ENCODE measurements around the gene PVALB.

Gene PVALB

DNA sequence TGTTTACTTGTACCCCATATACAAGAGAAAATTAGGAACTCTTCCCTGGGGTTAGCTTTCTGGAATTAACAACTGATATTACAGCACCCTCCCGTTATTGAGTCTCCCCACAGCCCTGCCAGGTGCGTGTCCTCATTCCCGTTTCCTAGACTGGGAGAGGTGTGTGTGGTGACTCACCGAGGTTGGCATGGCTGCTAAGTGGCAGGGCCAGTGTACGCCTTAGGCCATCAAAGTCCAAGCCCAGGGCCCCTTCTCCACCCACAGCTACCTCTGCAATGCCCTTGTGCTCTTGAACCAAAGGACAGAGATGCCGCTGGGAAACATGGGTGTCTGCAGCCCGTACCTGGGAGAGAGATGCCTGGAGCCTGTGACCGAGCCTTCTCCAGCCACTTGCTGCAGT lies 53.3 kb downstream of the PVALB start:
- no peak for TF ChIP-seq EZH2phosphoT487 (IDR thresholded peaks at IDR 0.05; ENCODE audit: low read length)
- TF ChIP-seq, protein P1, sequence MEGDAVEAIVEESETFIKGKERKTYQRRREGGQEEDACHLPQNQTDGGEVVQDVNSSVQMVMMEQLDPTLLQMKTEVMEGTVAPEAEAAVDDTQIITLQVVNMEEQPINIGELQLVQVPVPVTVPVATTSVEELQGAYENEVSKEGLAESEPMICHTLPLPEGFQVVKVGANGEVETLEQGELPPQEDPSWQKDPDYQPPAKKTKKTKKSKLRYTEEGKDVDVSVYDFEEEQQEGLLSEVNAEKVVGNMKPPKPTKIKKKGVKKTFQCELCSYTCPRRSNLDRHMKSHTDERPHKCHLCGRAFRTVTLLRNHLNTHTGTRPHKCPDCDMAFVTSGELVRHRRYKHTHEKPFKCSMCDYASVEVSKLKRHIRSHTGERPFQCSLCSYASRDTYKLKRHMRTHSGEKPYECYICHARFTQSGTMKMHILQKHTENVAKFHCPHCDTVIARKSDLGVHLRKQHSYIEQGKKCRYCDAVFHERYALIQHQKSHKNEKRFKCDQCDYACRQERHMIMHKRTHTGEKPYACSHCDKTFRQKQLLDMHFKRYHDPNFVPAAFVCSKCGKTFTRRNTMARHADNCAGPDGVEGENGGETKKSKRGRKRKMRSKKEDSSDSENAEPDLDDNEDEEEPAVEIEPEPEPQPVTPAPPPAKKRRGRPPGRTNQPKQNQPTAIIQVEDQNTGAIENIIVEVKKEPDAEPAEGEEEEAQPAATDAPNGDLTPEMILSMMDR (IDR thresholded peaks at IDR 0.05; ENCODE audit: low read length) = no peak
- TF ChIP-seq EZH2 (optimal IDR thresholded peaks at IDR 0.05; ENCODE audit: low read depth, low read length) = no peak
- no peak for DNase-seq
- H2AFZ ChIP-seq (ENCODE audit: low read length) = no peak overlapping the region
- H3K9me2 ChIP-seq (replicated peaks; ENCODE audit: insufficient read depth, low read length) = no peaks in the 10 kb centered on the region
- no peaks in the 10 kb centered on the region for H3K27me3 ChIP-seq (replicated peaks; ENCODE audit: insufficient read depth, low read length)
- H3K27ac ChIP-seq (ENCODE audit: low read length) = no peak overlapping the region
- H3K4me1 ChIP-seq (ENCODE audit: low read length) = no peaks in the 10 kb centered on the region
- no peak overlapping the region for H3K4me3 ChIP-seq (ENCODE audit: low read length)
- H3K36me3 ChIP-seq (replicated peaks; ENCODE audit: insufficient read depth, low read length) = no peaks in the 10 kb centered on the region
- no peak overlapping the region for H3K4me2 ChIP-seq (ENCODE audit: low read depth, low read length)
- H3K9me3 ChIP-seq (replicated peaks; ENCODE audit: insufficient read depth, low read length) = no peaks in the 10 kb centered on the region
- H4K20me1 ChIP-seq (ENCODE audit: insufficient read depth, low read length) = no peaks in the 10 kb centered on the region
- H3K9ac ChIP-seq (ENCODE audit: low read length) = no peak overlapping the region
- no peaks in the 10 kb centered on the region for H3K79me2 ChIP-seq (ENCODE audit: low read length)
- H3F3A ChIP-seq (ENCODE audit: insufficient read depth, low read length) = no peaks in the 10 kb centered on the region

- no peak overlapping the region for H3K27ac ChIP-seq (ENCODE audit: low read length)
- no peak for TF ChIP-seq EZH2 (optimal IDR thresholded peaks at IDR 0.05; ENCODE audit: low read depth, low read length)
- TF ChIP-seq EZH2phosphoT487 (IDR thresholded peaks at IDR 0.05; ENCODE audit: low read length) = no peak
- no peak overlapping the region for H3K4me2 ChIP-seq (ENCODE audit: low read depth, low read length)
- H3K4me3 ChIP-seq (ENCODE audit: low read length) = no peak overlapping the region
- H2AFZ ChIP-seq (ENCODE audit: low read length) = no peak overlapping the region
- no peaks in the 10 kb centered on the region for H3K27me3 ChIP-seq (replicated peaks; ENCODE audit: insufficient read depth, low read length)
- H3K79me2 ChIP-seq (ENCODE audit: low read length) = no peaks in the 10 kb centered on the region
- H3K9ac ChIP-seq (ENCODE audit: low read length) = no peak overlapping the region
- H4K20me1 ChIP-seq (ENCODE audit: insufficient read depth, low read length) = no peaks in the 10 kb centered on the region
- no peaks in the 10 kb centered on the region for H3K9me3 ChIP-seq (replicated peaks; ENCODE audit: insufficient read depth, low read length)
- H3K9me2 ChIP-seq (replicated peaks; ENCODE audit: insufficient read depth, low read length) = no peaks in the 10 kb centered on the region
- no peaks in the 10 kb centered on the region for H3K4me1 ChIP-seq (ENCODE audit: low read length)
- DNase-seq = no peak
- no peaks in the 10 kb centered on the region for H3K36me3 ChIP-seq (replicated peaks; ENCODE audit: insufficient read depth, low read length)
- no peaks in the 10 kb centered on the region for H3F3A ChIP-seq (ENCODE audit: insufficient read depth, low read length)
Measured at GRCh38 chr22:36762687-36763260, 54.1 kb downstream of the PVALB start.

DNA sequence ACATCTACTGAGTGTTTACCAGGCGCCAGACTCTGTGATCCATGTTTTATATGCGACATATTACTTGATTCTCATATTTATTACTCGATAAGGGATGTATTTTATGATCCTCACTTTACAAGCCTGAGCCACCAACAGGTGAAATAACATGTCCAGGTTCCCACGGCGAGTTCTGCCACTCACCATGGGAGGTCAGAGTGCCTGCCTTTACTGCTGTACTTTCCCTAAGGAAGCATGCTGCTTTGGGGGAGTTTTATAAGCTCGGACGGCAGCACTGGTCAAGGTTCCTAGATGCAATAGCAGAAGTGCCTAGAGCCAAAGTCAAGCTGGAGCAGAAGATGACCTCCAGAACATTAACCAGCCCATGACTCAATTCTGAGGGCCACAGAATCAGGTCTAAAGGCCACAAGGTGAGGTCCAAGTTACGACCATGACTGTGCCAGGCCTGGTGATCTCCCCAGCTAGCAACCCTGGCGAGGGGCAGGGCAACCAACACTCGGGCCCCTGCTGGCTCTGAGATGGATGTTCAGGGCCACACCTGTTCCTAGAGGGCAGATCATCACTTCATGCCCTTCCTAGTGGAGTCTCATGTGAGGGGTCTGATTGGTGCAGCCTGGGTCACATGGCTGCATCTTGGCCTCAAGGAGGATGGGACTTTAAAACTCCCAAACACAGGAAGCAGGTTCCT lies 55.1 kb downstream of the PVALB start:
- Histone ChIP-seq H3F3A (ENCODE audit: insufficient read depth, low read length) (no peaks in the 10 kb centered on the region), H3K4me3 (ENCODE audit: low read length) (no peak overlapping the region), H2AFZ (ENCODE audit: low read length) (no peak overlapping the region), H3K9me2 (replicated peaks; ENCODE audit: insufficient read depth, low read length) (no peaks in the 10 kb centered on the region), H3K9me3 (replicated peaks; ENCODE audit: insufficient read depth, low read length) (no peaks in the 10 kb centered on the region), H3K9ac (ENCODE audit: low read length) (no peak overlapping the region), H3K27ac (ENCODE audit: low read length) (no peak overlapping the region), H3K27me3 (replicated peaks; ENCODE audit: insufficient read depth, low read length) (peaks cover 4% of the 10 kb centered on the region), H3K4me2 (ENCODE audit: low read depth, low read length) (no peak overlapping the region), H4K20me1 (ENCODE audit: insufficient read depth, low read length) (no peaks in the 10 kb centered on the region), H3K79me2 (ENCODE audit: low read length) (no peaks in the 10 kb centered on the region), H3K36me3 (replicated peaks; ENCODE audit: insufficient read depth, low read length) (no peaks in the 10 kb centered on the region), H3K4me1 (ENCODE audit: low read length) (no peaks in the 10 kb centered on the region)
- TF ChIP-seq, protein P1 (IDR thresholded peaks at IDR 0.05; ENCODE audit: low read length) = no peak
- TF ChIP-seq EZH2 (optimal IDR thresholded peaks at IDR 0.05; ENCODE audit: low read depth, low read length) (no peak), EZH2phosphoT487 (IDR thresholded peaks at IDR 0.05; ENCODE audit: low read length) (no peak)
- DNase-seq = no peak

DNA sequence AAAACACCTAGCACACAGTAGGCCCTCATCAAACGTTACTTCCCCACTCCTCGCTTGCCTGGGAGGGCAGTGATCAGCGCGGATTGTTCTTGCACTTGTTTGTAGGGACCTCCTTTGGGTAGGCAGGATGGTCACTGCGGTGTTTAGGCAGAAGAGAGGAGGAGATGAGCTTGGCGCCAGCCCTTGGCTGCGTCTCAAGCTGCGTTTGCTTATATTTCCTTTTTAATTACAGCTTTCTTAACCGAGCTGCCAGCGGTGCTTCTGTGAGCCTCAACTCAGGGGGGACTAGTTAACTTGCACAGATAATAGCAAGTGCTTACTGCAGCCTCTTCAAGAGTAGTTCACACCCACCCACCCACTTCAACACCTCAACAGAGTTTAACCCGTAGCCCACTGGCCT lies 56.0 kb downstream of the PVALB start:
- H3K9ac ChIP-seq (ENCODE audit: low read length) = no peak overlapping the region
- H3K4me3 ChIP-seq (ENCODE audit: low read length) = no peak overlapping the region
- H3K4me2 ChIP-seq (ENCODE audit: low read depth, low read length) = no peak overlapping the region
- H3K36me3 ChIP-seq (replicated peaks; ENCODE audit: insufficient read depth, low read length) = no peaks in the 10 kb centered on the region
- no peaks in the 10 kb centered on the region for H3K79me2 ChIP-seq (ENCODE audit: low read length)
- H3K9me2 ChIP-seq (replicated peaks; ENCODE audit: insufficient read depth, low read length) = no peaks in the 10 kb centered on the region
- H3K4me1 ChIP-seq (ENCODE audit: low read length) = no peaks in the 10 kb centered on the region
- DNase-seq = no peak
- H3K27me3 ChIP-seq (replicated peaks; ENCODE audit: insufficient read depth, low read length) = peaks cover 13% of the 10 kb centered on the region
- H3F3A ChIP-seq (ENCODE audit: insufficient read depth, low read length) = no peaks in the 10 kb centered on the region
- H3K27ac ChIP-seq (ENCODE audit: low read length) = no peak overlapping the region
- H3K9me3 ChIP-seq (replicated peaks; ENCODE audit: insufficient read depth, low read length) = no peaks in the 10 kb centered on the region
- no peaks in the 10 kb centered on the region for H4K20me1 ChIP-seq (ENCODE audit: insufficient read depth, low read length)
- TF ChIP-seq EZH2 (optimal IDR thresholded peaks at IDR 0.05; ENCODE audit: low read depth, low read length) (no peak), EZH2phosphoT487 (IDR thresholded peaks at IDR 0.05; ENCODE audit: low read length) (no peak)
- TF ChIP-seq, protein P1 (IDR thresholded peaks at IDR 0.05; ENCODE audit: low read length) = no peak
- H2AFZ ChIP-seq (ENCODE audit: low read length) = no peak overlapping the region
